Stomach (tissue), 4 donors: ENCODE results near the gene CLCNKB.

Experiments used
- POLR2AphosphoS5 ChIP-seq, 3 donors: sonication (generic); formaldehyde crosslinking; IDR thresholded peaks; one replicate each; pipeline ENCODE4 v1.6.1; 2016; ENCODE audit warnings: antibody characterized with exemption in 3 of 3
- TF ChIP-seq, protein P1 (sequence below), 7 experiments: fragments of 450-650 bp in 4 of 7; fragments of 200-600 bp in 3 of 7; sonication (generic) in 3 of 7; IDR thresholded peaks; one replicate each; pipeline ENCODE4 v1.5.1; 2016 to 2019; ENCODE audit warnings: antibody characterized with exemption in 7 of 7, control low read depth in 2 of 7, mild to moderate bottlenecking in 1 of 7

GRCh38 chr1:16051039-16051438, 7.5 kb downstream of the CLCNKB start:
- TF ChIP-seq, protein P1, sequence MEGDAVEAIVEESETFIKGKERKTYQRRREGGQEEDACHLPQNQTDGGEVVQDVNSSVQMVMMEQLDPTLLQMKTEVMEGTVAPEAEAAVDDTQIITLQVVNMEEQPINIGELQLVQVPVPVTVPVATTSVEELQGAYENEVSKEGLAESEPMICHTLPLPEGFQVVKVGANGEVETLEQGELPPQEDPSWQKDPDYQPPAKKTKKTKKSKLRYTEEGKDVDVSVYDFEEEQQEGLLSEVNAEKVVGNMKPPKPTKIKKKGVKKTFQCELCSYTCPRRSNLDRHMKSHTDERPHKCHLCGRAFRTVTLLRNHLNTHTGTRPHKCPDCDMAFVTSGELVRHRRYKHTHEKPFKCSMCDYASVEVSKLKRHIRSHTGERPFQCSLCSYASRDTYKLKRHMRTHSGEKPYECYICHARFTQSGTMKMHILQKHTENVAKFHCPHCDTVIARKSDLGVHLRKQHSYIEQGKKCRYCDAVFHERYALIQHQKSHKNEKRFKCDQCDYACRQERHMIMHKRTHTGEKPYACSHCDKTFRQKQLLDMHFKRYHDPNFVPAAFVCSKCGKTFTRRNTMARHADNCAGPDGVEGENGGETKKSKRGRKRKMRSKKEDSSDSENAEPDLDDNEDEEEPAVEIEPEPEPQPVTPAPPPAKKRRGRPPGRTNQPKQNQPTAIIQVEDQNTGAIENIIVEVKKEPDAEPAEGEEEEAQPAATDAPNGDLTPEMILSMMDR (IDR thresholded peaks at IDR 0.05), result no peak
- TF ChIP-seq POLR2AphosphoS5 (IDR thresholded peaks at IDR 0.05), result no peak
